ENCODE measurements around the gene ADSL.

ADSL gene

GRCh38 chr22:40420341-40421081, 74.2 kb downstream of the ADSL start:
- no peak for DNase-seq

GRCh38 chr22:40421082-40421350, 74.7 kb downstream of the ADSL start:
- DNase-seq: no peak

GRCh38 chr22:40421941-40422340, 75.6 kb downstream of the ADSL start:
- no peak for DNase-seq

- no peak for DNase-seq
These were observed 76.4 kb downstream of the ADSL start for GRCh38 chr22:40422558-40423309.

GRCh38 chr22:40423310-40423688, 77.0 kb downstream of the ADSL start:
- no peak for DNase-seq

- no peak for DNase-seq
These were observed 77.8 kb downstream of the ADSL start for GRCh38 chr22:40423882-40424640.

- no peak for DNase-seq
These were observed 78.8 kb downstream of the ADSL start for GRCh38 chr22:40425082-40425481.

GRCh38 chr22:40426594-40427333, 80.5 kb downstream of the ADSL start:
- DNase-seq: no peak

- DNase-seq: no peak
These were observed 82.5 kb downstream of the ADSL start for GRCh38 chr22:40428796-40429195.

GRCh38 chr22:40429481-40429880, 83.2 kb downstream of the ADSL start:
- DNase-seq: no peak

- no peak for DNase-seq
These were observed 84.7 kb downstream of the ADSL start for GRCh38 chr22:40430991-40431390.

- DNase-seq: no peak
These were observed 85.9 kb downstream of the ADSL start for GRCh38 chr22:40432157-40432556.

GRCh38 chr22:40432625-40433024, 86.3 kb downstream of the ADSL start:
- DNase-seq: no peak

GRCh38 chr22:40433416-40434090, 87.3 kb downstream of the ADSL start:
- no peak for DNase-seq

GRCh38 chr22:40434106-40434505, 87.8 kb downstream of the ADSL start:
- no peak for DNase-seq

GRCh38 chr22:40434745-40435144, 88.4 kb downstream of the ADSL start:
- DNase-seq: no peak

- DNase-seq: peak; percentile 48
These were observed 90.5 kb downstream of the ADSL start for GRCh38 chr22:40436505-40437431.
